HFF-Myc (cell line): ENCODE measurements around the gene SLC38A3.

Experiments
- DNase-seq: peaks from one replicate; pipeline ENCODE4 v3.0.0-alpha.2; 2011; ENCODE audit warnings: low read depth; ENCODE audit errors: extremely low read depth
- H3K4me3 ChIP-seq: replicated peaks from 2 replicates; pipeline ENCODE4 v1.5.1; 2011; ENCODE audit warnings: low read depth, mild to moderate bottlenecking, control low read depth, low read length
- TF ChIP-seq, protein P1 (sequence below): IDR thresholded peaks from 2 replicates; pipeline ENCODE4 v1.5.1; 2012; ENCODE audit warnings: mild to moderate bottlenecking, low read depth, low read length, control low read depth; ENCODE audit errors: missing control alignments

SLC38A3 gene

DNA sequence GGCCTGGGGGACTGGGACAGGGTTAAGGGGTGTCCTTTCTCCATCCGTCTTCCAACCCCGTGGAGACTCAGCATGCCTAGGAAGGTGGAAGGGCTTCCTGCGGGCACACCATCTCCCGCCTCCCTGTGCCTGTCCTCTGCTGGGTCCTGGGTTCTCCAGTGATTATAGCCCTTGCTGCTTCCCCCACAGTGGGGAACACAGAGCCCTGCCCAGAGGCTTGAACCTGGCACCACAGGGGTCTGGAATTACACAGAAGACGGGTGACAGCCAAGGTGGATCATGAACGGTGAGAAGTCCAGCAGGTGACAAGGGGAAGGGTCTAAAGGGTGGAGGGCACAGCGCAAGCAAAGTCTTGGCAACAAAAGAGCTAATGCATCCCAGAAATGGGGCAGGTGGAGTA is 57.7 kb downstream of the SLC38A3 start:
- no peak overlapping the region for H3K4me3 ChIP-seq
- DNase-seq: no peak
- TF ChIP-seq, protein P1, sequence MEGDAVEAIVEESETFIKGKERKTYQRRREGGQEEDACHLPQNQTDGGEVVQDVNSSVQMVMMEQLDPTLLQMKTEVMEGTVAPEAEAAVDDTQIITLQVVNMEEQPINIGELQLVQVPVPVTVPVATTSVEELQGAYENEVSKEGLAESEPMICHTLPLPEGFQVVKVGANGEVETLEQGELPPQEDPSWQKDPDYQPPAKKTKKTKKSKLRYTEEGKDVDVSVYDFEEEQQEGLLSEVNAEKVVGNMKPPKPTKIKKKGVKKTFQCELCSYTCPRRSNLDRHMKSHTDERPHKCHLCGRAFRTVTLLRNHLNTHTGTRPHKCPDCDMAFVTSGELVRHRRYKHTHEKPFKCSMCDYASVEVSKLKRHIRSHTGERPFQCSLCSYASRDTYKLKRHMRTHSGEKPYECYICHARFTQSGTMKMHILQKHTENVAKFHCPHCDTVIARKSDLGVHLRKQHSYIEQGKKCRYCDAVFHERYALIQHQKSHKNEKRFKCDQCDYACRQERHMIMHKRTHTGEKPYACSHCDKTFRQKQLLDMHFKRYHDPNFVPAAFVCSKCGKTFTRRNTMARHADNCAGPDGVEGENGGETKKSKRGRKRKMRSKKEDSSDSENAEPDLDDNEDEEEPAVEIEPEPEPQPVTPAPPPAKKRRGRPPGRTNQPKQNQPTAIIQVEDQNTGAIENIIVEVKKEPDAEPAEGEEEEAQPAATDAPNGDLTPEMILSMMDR: no peak

- TF ChIP-seq, protein P1: no peak
- no peak for DNase-seq
- H3K4me3 ChIP-seq: no peak overlapping the region
Observed at GRCh38 chr3:50263478-50264382, 58.7 kb downstream of the SLC38A3 start.

GRCh38 chr3:50264383-50264963 is 59.4 kb downstream of the SLC38A3 start:
- TF ChIP-seq, protein P1: no peak
- H3K4me3 ChIP-seq: no peak overlapping the region
- peak; percentile 65 for DNase-seq

- TF ChIP-seq, protein P1: no peak
- H3K4me3 ChIP-seq: no peak overlapping the region
- no peak for DNase-seq
Observed at GRCh38 chr3:50264964-50265485, 60.0 kb downstream of the SLC38A3 start.

GRCh38 chr3:50265571-50265970 is 60.5 kb downstream of the SLC38A3 start:
- DNase-seq: no peak
- TF ChIP-seq, protein P1: no peak
- no peak overlapping the region for H3K4me3 ChIP-seq

GRCh38 chr3:50266017-50266416 is 60.9 kb downstream of the SLC38A3 start:
- TF ChIP-seq, protein P1: no peak
- no peak for DNase-seq
- H3K4me3 ChIP-seq: no peak overlapping the region
